Mesodermal cell (in vitro differentiated cells): ENCODE results near the gene MYO1D.

Experiments used
- H3K27ac ChIP-seq: 2 replicates; pipeline ENCODE4 v1.7.0; 2013; ENCODE audit warnings: mild to moderate bottlenecking, low read depth, low read length, moderate library complexity; ENCODE audit not compliant: severe bottlenecking
- H3K36me3 ChIP-seq: 2 replicates; pipeline ENCODE4 v1.7.1; 2013; ENCODE audit warnings: mild to moderate bottlenecking, low read length, moderate library complexity; ENCODE audit not compliant: control insufficient read depth, insufficient read depth
- H3K4me1 ChIP-seq: one replicate; pipeline ENCODE4 v1.7.1; 2013; ENCODE audit warnings: mild to moderate bottlenecking, low read length; ENCODE audit not compliant: insufficient read depth, control insufficient read depth, poor library complexity, severe bottlenecking
- H3K4me3 ChIP-seq: 2 replicates; pipeline ENCODE4 v1.7.0; 2013; ENCODE audit warnings: low read length, control low read depth, mild to moderate bottlenecking; ENCODE audit not compliant: insufficient read depth, poor library complexity, severe bottlenecking; ENCODE audit errors: extremely low read depth
- H3K9me3 ChIP-seq: 2 replicates; pipeline ENCODE4 v1.7.1; 2013; ENCODE audit warnings: mild to moderate bottlenecking, low read length, moderate library complexity; ENCODE audit not compliant: control insufficient read depth
- WGBS, 2 experiments: methylation state at CpG; one replicate each; pipeline ENCODE4 v1.1.5; 2013; ENCODE audit warnings: missing lambda C conversion rate in 2 of 2; ENCODE audit not compliant: insufficient coverage in 2 of 2; 5-methylcytosine and 5-hydroxymethylcytosine counted together

MYO1D gene

GRCh38 chr17:32684087-32684958, 192.6 kb downstream of the MYO1D start:
- Histone ChIP-seq H3K9me3 (no peaks in the 10 kb centered on the region), H3K4me1 (no peaks in the 10 kb centered on the region), H3K4me3 (no peak overlapping the region), H3K27ac (no peak overlapping the region), H3K36me3 (no peaks in the 10 kb centered on the region)
- WGBS, 2 experiments: 91% methylated on average over 7 of the region's 16 CpGs

GRCh38 chr17:32673964-32674363, 203.0 kb downstream of the MYO1D start:
- no peaks in the 10 kb centered on the region for H3K36me3 ChIP-seq
- peaks cover 12% of the 10 kb centered on the region for H3K9me3 ChIP-seq
- no peak overlapping the region for H3K27ac ChIP-seq
- no peak overlapping the region for H3K4me3 ChIP-seq
- no CpG with 5 or more reads among the region's 3 CpGs for WGBS, 2 experiments
- H3K4me1 ChIP-seq: no peaks in the 10 kb centered on the region

GRCh38 chr17:32672711-32673110, 204.2 kb downstream of the MYO1D start:
- no CpG with 5 or more reads among the region's 1 CpG for WGBS, 2 experiments

GRCh38 chr17:32671896-32672295, 205.0 kb downstream of the MYO1D start:
- no peaks in the 10 kb centered on the region for H3K36me3 ChIP-seq
- no peak overlapping the region for H3K4me3 ChIP-seq
- no CpG with 5 or more reads among the region's 1 CpG for WGBS, 2 experiments
- H3K27ac ChIP-seq: no peak overlapping the region
- H3K4me1 ChIP-seq: no peaks in the 10 kb centered on the region
- peaks cover 15% of the 10 kb centered on the region for H3K9me3 ChIP-seq

More at GRCh38 chr17:32672711-32673110, 204.2 kb downstream of the MYO1D start:
- no peak overlapping the region for H3K27ac ChIP-seq
- H3K36me3 ChIP-seq: no peaks in the 10 kb centered on the region
- H3K4me3 ChIP-seq: no peak overlapping the region
- H3K4me1 ChIP-seq: no peaks in the 10 kb centered on the region
- H3K9me3 ChIP-seq: peaks cover 15% of the 10 kb centered on the region

GRCh38 chr17:32664936-32665583, 211.9 kb downstream of the MYO1D start:
- H3K4me3 ChIP-seq: no peak overlapping the region
- H3K9me3 ChIP-seq: peaks cover 5% of the 10 kb centered on the region
- no peak overlapping the region for H3K27ac ChIP-seq
- no peaks in the 10 kb centered on the region for H3K4me1 ChIP-seq
- no peaks in the 10 kb centered on the region for H3K36me3 ChIP-seq
- 91 to 94% methylated on average over 6 to 7 of the region's 9 CpGs for WGBS, 2 experiments

GRCh38 chr17:32660496-32660985, 216.4 kb downstream of the MYO1D start:
- no peaks in the 10 kb centered on the region for H3K36me3 ChIP-seq
- H3K4me3 ChIP-seq: no peak overlapping the region
- 82 to 87% methylated on average over 3 to 4 of the region's 5 CpGs for WGBS, 2 experiments
- no peaks in the 10 kb centered on the region for H3K9me3 ChIP-seq
- H3K4me1 ChIP-seq: no peaks in the 10 kb centered on the region
- H3K27ac ChIP-seq: no peak overlapping the region

- WGBS, 2 experiments: 27 to 100% methylated on average over 1 to 3 of the region's 5 CpGs
Measured at GRCh38 chr17:32659419-32659842, 217.5 kb downstream of the MYO1D start.

GRCh38 chr17:32658470-32659418, 218.2 kb downstream of the MYO1D start:
- no peaks in the 10 kb centered on the region for H3K9me3 ChIP-seq

More at GRCh38 chr17:32659419-32659842, 217.5 kb downstream of the MYO1D start:
- Histone ChIP-seq H3K4me3 (no peak overlapping the region), H3K4me1 (no peaks in the 10 kb centered on the region), H3K27ac (no peak overlapping the region), H3K36me3 (no peaks in the 10 kb centered on the region), H3K9me3 (no peaks in the 10 kb centered on the region)

GRCh38 chr17:32656886-32657285, 220.0 kb downstream of the MYO1D start:
- Histone ChIP-seq H3K36me3 (peaks cover 10% of the 10 kb centered on the region), H3K4me1 (no peaks in the 10 kb centered on the region), H3K4me3 (no peak overlapping the region), H3K27ac (no peak overlapping the region), H3K9me3 (no peaks in the 10 kb centered on the region)
- WGBS, 2 experiments: 100% methylated on average over 1 of the region's 1 CpG; no CpG with 5 or more reads in 1 of the 2 experiments

More at GRCh38 chr17:32658470-32659418, 218.2 kb downstream of the MYO1D start:
- no peaks in the 10 kb centered on the region for H3K4me1 ChIP-seq
- no peak overlapping the region for H3K4me3 ChIP-seq
- 82 to 88% methylated on average over 12 to 14 of the region's 23 CpGs for WGBS, 2 experiments
- H3K27ac ChIP-seq: no peak overlapping the region
- H3K36me3 ChIP-seq: no peaks in the 10 kb centered on the region

- H3K27ac ChIP-seq: no peak overlapping the region
- 84 to 92% methylated on average over 3 of the region's 3 CpGs for WGBS, 2 experiments
- H3K36me3 ChIP-seq: peaks cover 15% of the 10 kb centered on the region
Measured at GRCh38 chr17:32654324-32654723, 222.6 kb downstream of the MYO1D start.

More at GRCh38 chr17:32654324-32654723, 222.6 kb downstream of the MYO1D start:
- Histone ChIP-seq H3K4me1 (no peaks in the 10 kb centered on the region), H3K9me3 (peaks cover 13% of the 10 kb centered on the region), H3K4me3 (no peak overlapping the region)
